H9 (cell line): ENCODE results near the gene HS6ST2. TPM values are rescaled to one million over a fixed set of nuclear protein-coding genes. Genes with fewer than 3 reads are reported as not detected.

ENCODE experiments used
- DNase-seq: peaks from one replicate; pipeline ENCODE4 v3.0.0-alpha.2; 2017
- H2AFZ ChIP-seq: one replicate; pipeline ENCODE4 v1.6.1; 2013; ENCODE audit warnings: mild to moderate bottlenecking, low read length, control low read depth, moderate library complexity
- H2AK5ac ChIP-seq: 2 replicates; pipeline ENCODE4 v1.6.1; 2013; ENCODE audit warnings: low read length, control low read depth, mixed read lengths; ENCODE audit not compliant: insufficient read length
- H2BK120ac ChIP-seq: one replicate; pipeline ENCODE4 v1.6.1; 2013; ENCODE audit warnings: low read depth, mild to moderate bottlenecking, low read length, control low read depth, inconsistent platforms; ENCODE audit not compliant: poor library complexity, severe bottlenecking
- H2BK12ac ChIP-seq: 2 replicates; pipeline ENCODE4 v1.6.1; 2013; ENCODE audit warnings: low read length, control low read depth, mixed read lengths, low read depth; ENCODE audit not compliant: insufficient read length
- H2BK15ac ChIP-seq: 2 replicates; pipeline ENCODE4 v1.6.1; 2013; ENCODE audit warnings: low read depth, low read length, control low read depth
- H2BK20ac ChIP-seq: one replicate; pipeline ENCODE4 v1.6.1; 2013; ENCODE audit warnings: low read depth, mild to moderate bottlenecking, low read length, control low read depth, inconsistent platforms; ENCODE audit not compliant: poor library complexity, severe bottlenecking
- H2BK5ac ChIP-seq: 2 replicates; pipeline ENCODE4 v1.6.1; 2013; ENCODE audit warnings: low read length, control low read depth, mixed read lengths; ENCODE audit not compliant: insufficient read length
- H3K14ac ChIP-seq: 2 replicates; pipeline ENCODE4 v1.6.1; 2013; ENCODE audit warnings: low read length, control low read depth; ENCODE audit not compliant: insufficient read depth
- H3K18ac ChIP-seq: 2 replicates; pipeline ENCODE4 v1.6.1; 2013; ENCODE audit warnings: low read depth, mild to moderate bottlenecking, mixed read lengths, low read length, control low read depth; ENCODE audit not compliant: insufficient read length
- H3K23ac ChIP-seq: 2 replicates; pipeline ENCODE4 v1.6.1; 2013; ENCODE audit warnings: low read length, control low read depth, mixed read lengths, low read depth; ENCODE audit not compliant: insufficient read length
- H3K23me2 ChIP-seq: 2 replicates; pipeline ENCODE4 v1.6.1; 2013; ENCODE audit warnings: low read depth, mild to moderate bottlenecking, mixed read lengths, low read length, control low read depth; ENCODE audit not compliant: insufficient read length, poor library complexity, severe bottlenecking
- H3K27ac ChIP-seq: 2 replicates; pipeline ENCODE4 v1.5.1; 2013; ENCODE audit warnings: low read length, control low read depth, mixed read lengths, low read depth; ENCODE audit not compliant: insufficient read length
- H3K27me3 ChIP-seq: 2 replicates; pipeline ENCODE4 v1.6.1; 2013; ENCODE audit warnings: low read length, control low read depth, inconsistent platforms; ENCODE audit not compliant: insufficient read depth
- H3K4ac ChIP-seq: 2 replicates; pipeline ENCODE4 v1.6.1; 2013; ENCODE audit warnings: low read depth, mild to moderate bottlenecking, control low read depth, inconsistent platforms, low read length, moderate library complexity
- H3K4me1 ChIP-seq: 2 replicates; pipeline ENCODE4 v1.6.1; 2013; ENCODE audit warnings: low read length, control low read depth, inconsistent platforms; ENCODE audit not compliant: insufficient read depth
- H3K4me2 ChIP-seq: 2 replicates; pipeline ENCODE4 v1.6.1; 2013; ENCODE audit warnings: low read length, control low read depth, mixed read lengths; ENCODE audit not compliant: insufficient read length, insufficient read depth
- H3K56ac ChIP-seq: 2 replicates; pipeline ENCODE4 v1.6.1; 2013; ENCODE audit warnings: low read depth, mild to moderate bottlenecking, mixed read lengths, low read length, control low read depth; ENCODE audit not compliant: insufficient read length
- H3K79me1 ChIP-seq: 2 replicates; pipeline ENCODE4 v1.6.1; 2013; ENCODE audit warnings: low read depth, mild to moderate bottlenecking, moderate library complexity, low read length, control low read depth, inconsistent platforms; ENCODE audit not compliant: insufficient read depth, poor library complexity, severe bottlenecking
- H3K79me2 ChIP-seq: 2 replicates; pipeline ENCODE4 v1.6.1; 2013; ENCODE audit warnings: low read length, control low read depth, inconsistent platforms; ENCODE audit not compliant: insufficient read depth
- H3K9ac ChIP-seq: 2 replicates; pipeline ENCODE4 v1.6.1; 2013; ENCODE audit warnings: low read length, control low read depth, mixed read lengths; ENCODE audit not compliant: insufficient read length; ENCODE audit errors: extremely low read depth
- H3K9me3 ChIP-seq: one replicate; pipeline ENCODE4 v1.6.1; 2013; ENCODE audit warnings: low read depth, low read length, inconsistent platforms; ENCODE audit not compliant: control insufficient read depth
- H3T11ph ChIP-seq: one replicate; pipeline ENCODE4 v1.6.1; 2013; ENCODE audit warnings: mild to moderate bottlenecking, low read length, control low read depth, inconsistent platforms
- H4K20me1 ChIP-seq: one replicate; pipeline ENCODE4 v1.6.1; 2013; ENCODE audit not compliant: control insufficient read depth, insufficient read length, insufficient read depth
- H4K5ac ChIP-seq: 2 replicates; pipeline ENCODE4 v1.6.1; 2013; ENCODE audit warnings: low read depth, mild to moderate bottlenecking, mixed read lengths, low read length, control low read depth; ENCODE audit not compliant: insufficient read length
- H4K8ac ChIP-seq: replicated peaks from 2 replicates; pipeline ENCODE4 v1.6.1; 2013; ENCODE audit warnings: low read length, control low read depth, mixed read lengths, low read depth; ENCODE audit not compliant: insufficient read length
- H4K91ac ChIP-seq: 2 replicates; pipeline ENCODE4 v1.6.1; 2013; ENCODE audit warnings: low read depth, mild to moderate bottlenecking, moderate library complexity, mixed read lengths, low read length, control low read depth; ENCODE audit not compliant: insufficient read length
- H3K27ac Mint-ChIP-seq, 3 experiments: 2 replicates in 2 of 3; 3 replicates in 1 of 3; pipeline ENCODE4 v1.8.0; 2020 to 2021; ENCODE audit warnings: mixed read lengths in 3 of 3, mild to moderate bottlenecking in 1 of 3, moderate library complexity in 1 of 3
- H3K27me3 Mint-ChIP-seq: 2 replicates; pipeline ENCODE4 v1.8.0; 2021; ENCODE audit warnings: low read depth, mild to moderate bottlenecking, moderate library complexity, mixed read lengths
- H3K36me3 Mint-ChIP-seq, 3 experiments: 2 replicates in 2 of 3; 3 replicates in 1 of 3; pipeline ENCODE4 v1.8.0; 2020 to 2021; ENCODE audit warnings: low read depth in 3 of 3, mixed read lengths in 3 of 3; ENCODE audit not compliant: insufficient read depth in 1 of 3
- H3K4me1 Mint-ChIP-seq, 2 experiments: 2 replicates each; pipeline ENCODE4 v1.8.0; 2020; ENCODE audit warnings: mixed read lengths in 2 of 2
- H3K4me3 Mint-ChIP-seq, 2 experiments: 2 replicates in 1 of 2; 3 replicates in 1 of 2; pipeline ENCODE4 v1.8.0; 2020 to 2021; ENCODE audit warnings: mild to moderate bottlenecking in 2 of 2, mixed read lengths in 2 of 2, moderate library complexity in 1 of 2
- H3K9me3 Mint-ChIP-seq, 2 experiments: 2 replicates in 1 of 2; 3 replicates in 1 of 2; pipeline ENCODE4 v1.8.0; 2020; ENCODE audit warnings: mild to moderate bottlenecking in 2 of 2, mixed read lengths in 2 of 2, moderate library complexity in 1 of 2
- WGBS: extraction: QIAGEN DNeasy Blood & Tissue Kit; methylation state at CpG from one replicate; pipeline ENCODE4 v1.1.7; 2013; ENCODE audit warnings: missing lambda C conversion rate, low lambda C conversion rate, mixed read lengths; ENCODE audit not compliant: insufficient read length; ENCODE audit errors: extremely low coverage; 5-methylcytosine and 5-hydroxymethylcytosine counted together
- total RNA-seq: library from RNA; stranded (reverse); gene quantifications from 2 replicates; pipeline ENCODE4 v1.2.1, GENCODE V29; 2021
- TF ChIP-seq, protein P1 (sequence below): fragments of 200-600 bp; sonication (generic); conservative IDR thresholded peaks from 3 replicates; pipeline ENCODE4 v1.8.0; 2021; ENCODE audit warnings: antibody characterized with exemption, mild to moderate bottlenecking

The HS6ST2 gene
- total RNA-seq, 1 experiment from 2014 or later = 4.8 TPM

- no peak overlapping the region for H4K5ac ChIP-seq
- TF ChIP-seq, protein P1, sequence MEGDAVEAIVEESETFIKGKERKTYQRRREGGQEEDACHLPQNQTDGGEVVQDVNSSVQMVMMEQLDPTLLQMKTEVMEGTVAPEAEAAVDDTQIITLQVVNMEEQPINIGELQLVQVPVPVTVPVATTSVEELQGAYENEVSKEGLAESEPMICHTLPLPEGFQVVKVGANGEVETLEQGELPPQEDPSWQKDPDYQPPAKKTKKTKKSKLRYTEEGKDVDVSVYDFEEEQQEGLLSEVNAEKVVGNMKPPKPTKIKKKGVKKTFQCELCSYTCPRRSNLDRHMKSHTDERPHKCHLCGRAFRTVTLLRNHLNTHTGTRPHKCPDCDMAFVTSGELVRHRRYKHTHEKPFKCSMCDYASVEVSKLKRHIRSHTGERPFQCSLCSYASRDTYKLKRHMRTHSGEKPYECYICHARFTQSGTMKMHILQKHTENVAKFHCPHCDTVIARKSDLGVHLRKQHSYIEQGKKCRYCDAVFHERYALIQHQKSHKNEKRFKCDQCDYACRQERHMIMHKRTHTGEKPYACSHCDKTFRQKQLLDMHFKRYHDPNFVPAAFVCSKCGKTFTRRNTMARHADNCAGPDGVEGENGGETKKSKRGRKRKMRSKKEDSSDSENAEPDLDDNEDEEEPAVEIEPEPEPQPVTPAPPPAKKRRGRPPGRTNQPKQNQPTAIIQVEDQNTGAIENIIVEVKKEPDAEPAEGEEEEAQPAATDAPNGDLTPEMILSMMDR = peak; percentile 71
- no peak overlapping the region for H3K27ac ChIP-seq
- H2AFZ ChIP-seq = no peak overlapping the region
- no peak overlapping the region for H2BK20ac ChIP-seq
- no peak overlapping the region for H3K4me3 Mint-ChIP-seq
- no peaks in the 10 kb centered on the region for H3K4me1 Mint-ChIP-seq
- DNase-seq = no peak
- no peak overlapping the region for H2BK15ac ChIP-seq
- no peaks in the 10 kb centered on the region for H3K23me2 ChIP-seq
- H3K23ac ChIP-seq = no peak overlapping the region
- H4K91ac ChIP-seq = no peak overlapping the region
- no peak overlapping the region for H2BK120ac ChIP-seq
- no peaks in the 10 kb centered on the region for H3K27me3 ChIP-seq
- no peak overlapping the region for H3T11ph ChIP-seq
- no peak overlapping the region for H3K14ac ChIP-seq
- no peaks in the 10 kb centered on the region for H3K79me1 ChIP-seq
- no peak overlapping the region for H3K9ac ChIP-seq
- H4K20me1 ChIP-seq = peaks cover 3% of the 10 kb centered on the region
- no peak overlapping the region for H2BK12ac ChIP-seq
- peaks cover 13% of the 10 kb centered on the region for H3K27me3 Mint-ChIP-seq
- no peaks in the 10 kb centered on the region for H3K9me3 Mint-ChIP-seq
- H4K8ac ChIP-seq = no peak overlapping the region
- no peaks in the 10 kb centered on the region for H3K36me3 Mint-ChIP-seq
- no peaks in the 10 kb centered on the region for H3K4me1 ChIP-seq
- no peaks in the 10 kb centered on the region for H3K79me2 ChIP-seq
- WGBS = no CpG with 5 or more reads among the region's 3 CpGs
- no peak overlapping the region for H2BK5ac ChIP-seq
- no peak overlapping the region for H3K18ac ChIP-seq
- H3K56ac ChIP-seq = no peak overlapping the region
- no peaks in the 10 kb centered on the region for H3K9me3 ChIP-seq
- no peak overlapping the region for H3K4ac ChIP-seq
- no peak overlapping the region for H2AK5ac ChIP-seq
- H3K4me2 ChIP-seq = no peak overlapping the region
- H3K27ac Mint-ChIP-seq = no peak overlapping the region
These were observed 326.7 kb downstream of the HS6ST2 start for GRCh38 chrX:132631579-132632232.
